Jurkat, Clone E6-1 (cell line): ENCODE measurements around the gene TP53TG5.

ENCODE experiments used
- DNase-seq: peaks from one replicate; pipeline ENCODE4 v3.0.0-alpha.2; 2011; ENCODE audit warnings: low read depth, low spot score
- H3K4me3 ChIP-seq: 2 replicates; pipeline ENCODE4 v1.5.1; 2011; ENCODE audit warnings: mild to moderate bottlenecking, low read length, control low read depth, moderate library complexity

The TP53TG5 gene

GRCh38 chr20:45370571-45371160, 7.5 kb downstream of the TP53TG5 start:
- no peak for DNase-seq
- no peak overlapping the region for H3K4me3 ChIP-seq

- DNase-seq = peak; percentile 91
- H3K4me3 ChIP-seq = no peak overlapping the region
These were observed 9.7 kb downstream of the TP53TG5 start for GRCh38 chr20:45368221-45368980.

- no peak overlapping the region for H3K4me3 ChIP-seq
These were observed 11.0 kb downstream of the TP53TG5 start for GRCh38 chr20:45367126-45367525.

DNA sequence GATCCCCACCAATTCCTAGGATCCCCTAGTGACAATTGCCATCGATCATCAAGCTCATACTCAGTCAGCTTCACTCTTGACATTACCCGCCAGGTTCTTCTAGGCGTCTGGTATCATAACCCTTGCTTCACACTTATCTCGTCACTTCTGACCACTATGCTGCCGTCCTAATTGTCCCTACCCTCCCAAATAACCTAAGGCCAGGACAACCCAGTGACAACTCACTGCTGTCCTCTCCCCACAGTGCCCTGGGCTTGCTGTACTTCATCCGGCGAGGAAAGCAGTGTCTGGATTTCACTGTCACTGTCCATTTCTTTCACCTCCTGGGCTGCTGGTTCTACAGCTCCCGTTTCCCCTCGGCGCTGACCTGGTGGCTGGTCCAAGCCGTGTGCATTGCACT, 11.5 kb downstream of the TP53TG5 start:
- DNase-seq = no peak
- H3K4me3 ChIP-seq = no peak overlapping the region

More at GRCh38 chr20:45367126-45367525, 11.0 kb downstream of the TP53TG5 start:
- DNase-seq = no peak

DNA sequence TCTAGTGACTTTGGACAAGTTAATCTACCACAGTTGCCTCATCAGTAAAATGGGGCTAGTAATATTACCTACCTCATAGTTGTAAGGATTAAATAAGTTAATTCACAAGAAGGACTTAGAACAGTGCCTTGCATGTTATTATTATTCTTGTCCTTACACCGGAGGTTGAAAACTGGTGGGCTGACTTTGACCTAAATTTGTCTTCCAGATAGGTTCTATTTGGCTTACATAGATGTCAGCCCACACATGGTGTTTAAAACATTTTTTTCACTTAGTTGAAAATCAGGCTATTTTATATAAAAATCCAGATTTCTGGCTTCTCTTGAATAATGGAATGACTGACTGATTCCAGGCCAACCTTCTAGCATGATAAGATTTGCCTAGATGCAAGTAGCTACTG, 11.9 kb downstream of the TP53TG5 start:
- DNase-seq = no peak
- H3K4me3 ChIP-seq = no peak overlapping the region

GRCh38 chr20:45365444-45365970, 12.6 kb downstream of the TP53TG5 start:
- no peak overlapping the region for H3K4me3 ChIP-seq
- no peak for DNase-seq

- peak overlapping the region; percentile 83 for H3K4me3 ChIP-seq
- DNase-seq = no peak
These were observed 14.3 kb downstream of the TP53TG5 start for GRCh38 chr20:45363611-45364492.

DNA sequence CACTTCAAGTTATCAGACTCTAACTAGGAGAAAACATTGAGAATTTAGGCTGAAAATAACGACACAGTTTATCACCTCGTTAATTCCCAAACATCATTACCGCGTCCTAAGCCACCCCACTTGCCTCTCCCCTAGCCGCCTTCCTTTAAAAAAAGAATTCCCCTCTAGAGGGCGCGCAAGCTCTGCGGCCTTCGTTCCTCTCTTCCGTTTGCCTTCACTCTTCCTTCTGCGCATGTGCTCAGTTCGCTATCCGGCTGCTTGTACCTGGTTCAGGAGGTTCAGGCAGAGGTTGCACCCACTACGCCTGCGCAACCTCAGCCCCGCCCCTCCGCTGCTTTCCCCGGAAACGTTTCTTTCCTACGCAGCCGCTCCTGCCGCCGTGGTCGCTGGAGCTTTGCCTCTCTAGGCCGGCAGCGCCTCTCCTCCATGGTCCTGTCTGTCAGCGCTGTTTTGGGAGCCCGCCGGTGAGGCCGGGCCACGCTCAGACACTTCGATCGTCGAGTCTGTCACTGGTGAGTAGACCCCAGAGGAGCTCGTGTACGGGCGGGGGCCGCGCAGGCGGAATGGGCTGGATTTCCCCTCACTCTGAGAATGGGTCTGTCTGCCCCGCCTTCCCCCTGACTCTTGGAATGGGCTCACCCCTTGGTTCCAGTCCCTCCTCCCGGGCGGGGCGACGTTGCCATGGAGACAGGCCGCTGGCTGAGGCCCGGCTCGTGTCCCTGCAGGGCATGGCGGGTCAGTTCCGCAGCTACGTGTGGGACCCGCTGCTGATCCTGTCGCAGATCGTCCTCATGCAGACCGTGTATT, 15.1 kb downstream of the TP53TG5 start, which contains the start of gene SYS1:
SYS1 (plus strand) TSS at position 353 of the 807 bp plus-strand sequence; CDS start at position 729, 376 bp downstream.
- peak; percentile 97 for DNase-seq
- peak within 1 kb of the TSS; percentile 83 for H3K4me3 ChIP-seq

- H3K4me3 ChIP-seq = no peak overlapping the region
- no peak for DNase-seq
These were observed 16.3 kb downstream of the TP53TG5 start for GRCh38 chr20:45361793-45362192.

DNA sequence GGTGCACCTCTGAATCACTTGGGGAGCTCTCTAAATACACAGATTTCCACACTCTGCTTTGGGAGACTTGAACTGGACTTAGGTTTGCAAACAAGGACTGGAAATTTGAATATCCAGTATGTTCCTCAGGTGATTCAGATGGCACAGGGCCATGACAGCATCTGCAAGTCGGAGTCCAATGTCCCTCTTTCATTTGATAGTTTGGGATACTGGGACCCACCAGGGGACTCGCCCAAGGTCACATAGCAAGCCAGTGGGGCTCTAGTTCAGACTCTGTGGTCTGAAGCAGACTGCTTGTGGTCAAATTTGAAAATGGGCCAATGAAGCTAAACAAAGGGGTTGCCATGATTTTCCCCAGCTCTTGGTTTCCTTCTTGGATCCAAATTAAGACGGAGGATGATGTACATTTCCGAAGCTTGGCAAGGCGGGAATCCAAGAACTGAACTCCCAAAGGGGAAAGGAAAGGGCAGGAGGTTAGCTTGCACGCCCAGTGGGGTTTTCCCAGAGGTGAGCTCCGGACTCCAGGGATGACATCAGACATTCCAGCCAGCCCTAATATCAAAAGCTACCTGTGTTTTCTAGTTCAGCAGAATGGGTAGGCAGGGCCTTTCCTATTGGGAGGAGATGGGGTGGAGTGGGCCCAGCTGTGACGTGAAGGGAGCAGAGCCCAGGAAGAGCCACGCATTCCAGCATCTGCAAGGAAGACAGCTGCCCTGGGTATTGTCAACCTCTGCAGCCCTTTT, 18.5 kb downstream of the TP53TG5 start:
- no peak overlapping the region for H3K4me3 ChIP-seq
- no peak for DNase-seq

- H3K4me3 ChIP-seq = no peak overlapping the region
- DNase-seq = no peak
These were observed 19.1 kb downstream of the TP53TG5 start for GRCh38 chr20:45359069-45359405.

- H3K4me3 ChIP-seq = no peak overlapping the region
- no peak for DNase-seq
These were observed 19.6 kb downstream of the TP53TG5 start for GRCh38 chr20:45358282-45359068.

DNA sequence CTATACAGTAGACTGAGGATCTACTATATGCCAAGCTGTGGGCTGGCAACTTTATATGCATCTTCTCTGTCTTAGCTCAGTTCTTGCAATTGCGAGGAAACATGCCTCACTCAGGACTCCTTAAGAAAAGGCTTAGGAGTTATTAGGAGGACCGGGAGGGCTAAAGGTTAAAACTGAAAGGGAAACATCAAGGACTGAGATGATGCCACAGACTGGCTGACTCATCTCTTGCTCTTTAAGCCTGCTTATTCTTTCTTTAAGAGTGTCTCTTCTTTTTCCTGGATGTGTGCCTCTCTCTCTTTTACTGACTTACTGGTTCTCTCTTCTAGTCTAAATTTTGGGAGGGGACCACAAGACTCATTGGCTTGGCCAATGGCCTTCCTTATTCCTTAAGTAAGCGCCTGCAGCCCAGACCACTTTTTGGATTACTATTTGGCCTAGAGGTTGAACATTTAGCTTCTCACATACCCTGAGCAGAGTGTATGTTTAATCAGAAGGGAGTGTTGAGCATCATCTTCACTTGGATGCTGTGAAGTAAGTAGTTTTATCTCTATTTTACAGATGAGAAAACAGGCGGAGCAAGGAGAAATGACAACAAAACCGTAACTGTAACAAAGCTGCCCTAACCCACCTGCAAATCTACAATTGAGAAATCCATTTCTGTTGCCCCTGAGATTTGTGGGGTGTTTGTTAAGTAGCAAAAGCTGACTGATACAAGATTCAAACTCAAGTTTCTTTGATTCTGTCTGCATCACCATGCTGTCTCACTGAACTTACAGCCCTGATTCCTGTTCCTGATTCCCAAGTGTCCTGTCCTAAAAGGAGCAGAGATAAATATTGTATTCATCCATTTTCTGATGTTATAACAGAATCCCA, 22.7 kb downstream of the TP53TG5 start:
- H3K4me3 ChIP-seq = no peak overlapping the region

GRCh38 chr20:45354423-45355208, 23.5 kb downstream of the TP53TG5 start:
- no peak for DNase-seq

More for the DNA sequence above, 22.7 kb downstream of the TP53TG5 start:
- no peak for DNase-seq

GRCh38 chr20:45353746-45354145, 24.4 kb downstream of the TP53TG5 start:
- DNase-seq = no peak
- no peak overlapping the region for H3K4me3 ChIP-seq

More at GRCh38 chr20:45354423-45355208, 23.5 kb downstream of the TP53TG5 start:
- H3K4me3 ChIP-seq = no peak overlapping the region

DNA sequence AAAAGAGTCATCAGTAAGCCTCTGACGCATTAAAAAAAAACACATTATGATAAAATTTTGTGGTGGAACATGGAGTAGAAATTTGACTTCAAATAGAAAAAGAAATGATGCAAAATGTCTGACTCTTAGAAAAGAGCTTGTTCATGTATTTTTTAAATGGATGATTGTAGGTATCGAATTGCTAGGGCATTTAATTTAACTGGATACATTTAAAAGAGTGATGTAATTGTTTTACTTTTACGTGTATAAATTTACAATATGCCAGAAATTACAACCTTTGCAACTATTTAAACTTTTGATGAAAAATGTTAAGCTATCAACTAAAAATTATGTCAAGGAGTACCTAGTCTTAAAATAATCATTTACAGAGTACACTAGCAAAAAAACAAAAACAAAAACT, 25.4 kb downstream of the TP53TG5 start:
- no peak for DNase-seq
- H3K4me3 ChIP-seq = no peak overlapping the region
